Transverse colon (tissue), 3 donors: ENCODE data around the gene ADAM29.

Source experiments
- CTCF ChIP-seq, 5 experiments: fragments of 200-600 bp in 3 of 5; fragments of 450-650 bp in 2 of 5; sonication (generic) in 3 of 5; IDR thresholded peaks; 1 replicate in 2 of 5; 2 replicates in 3 of 5; pipeline ENCODE4 v1.5.1; 2016 to 2017; ENCODE audit warnings: antibody characterized with exemption in 5 of 5, inconsistent platforms in 3 of 5, mild to moderate bottlenecking in 2 of 5, moderate library complexity in 1 of 5
- POLR2A ChIP-seq: fragments of 450-650 bp; IDR thresholded peaks from one replicate; pipeline ENCODE4 v1.6.1; 2016; ENCODE audit warnings: antibody characterized with exemption, mild to moderate bottlenecking, moderate library complexity

GRCh38 chr4:174935607-174936006 is 17.4 kb downstream of the ADAM29 start:
- TF ChIP-seq CTCF (IDR thresholded peaks at IDR 0.05), result no peak
- TF ChIP-seq POLR2A, result no peak
